ENCODE data around the gene PLEKHM1. TPM values are rescaled to one million over a fixed set of nuclear protein-coding genes. Genes with fewer than 3 reads are reported as not detected.
A peak's percentile ranks its signal among the peaks of the same experiment; 100 is the strongest.

Gene PLEKHM1
- total and polyA plus RNA-seq, 9 donors, result 13.0 to 38.4 (median 33.5) TPM

DNA sequence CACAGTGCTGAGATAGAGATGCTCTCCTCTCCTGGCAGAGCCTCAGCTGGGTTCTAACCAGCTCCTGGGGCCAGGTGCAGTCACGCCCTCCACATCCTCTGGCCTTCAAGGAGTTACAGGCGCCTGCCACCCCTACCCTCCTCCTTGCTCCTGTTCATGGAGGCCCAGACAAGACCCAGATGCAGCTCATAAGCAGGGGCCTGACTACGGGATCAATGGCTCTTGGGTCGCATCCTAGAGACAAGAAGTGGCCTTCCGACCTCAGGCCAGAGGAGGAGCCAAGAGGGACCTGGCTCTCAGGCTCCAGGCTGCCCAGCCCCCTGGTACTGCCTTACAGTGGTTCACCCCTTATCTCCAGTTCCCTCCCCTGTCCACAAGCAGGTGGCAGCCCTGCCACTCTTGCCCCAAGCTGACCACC lies 80.9 kb downstream of the PLEKHM1 start:
- H3K4me3 ChIP-seq, result peak overlapping the region; percentile 3
- H3K36me3 ChIP-seq, result no peaks in the 10 kb centered on the region
- H3K27ac ChIP-seq, result no peak overlapping the region
- intact Hi-C loops (cut with DNase I), result no loop called here
- no peak for DNase-seq
- 84 to 93% (median 85%) methylated on average over 5 of the region's 5 CpGs for WGBS, 3 donors
- H3K9me3 ChIP-seq, result no peaks in the 10 kb centered on the region
- TF ChIP-seq, protein P1, sequence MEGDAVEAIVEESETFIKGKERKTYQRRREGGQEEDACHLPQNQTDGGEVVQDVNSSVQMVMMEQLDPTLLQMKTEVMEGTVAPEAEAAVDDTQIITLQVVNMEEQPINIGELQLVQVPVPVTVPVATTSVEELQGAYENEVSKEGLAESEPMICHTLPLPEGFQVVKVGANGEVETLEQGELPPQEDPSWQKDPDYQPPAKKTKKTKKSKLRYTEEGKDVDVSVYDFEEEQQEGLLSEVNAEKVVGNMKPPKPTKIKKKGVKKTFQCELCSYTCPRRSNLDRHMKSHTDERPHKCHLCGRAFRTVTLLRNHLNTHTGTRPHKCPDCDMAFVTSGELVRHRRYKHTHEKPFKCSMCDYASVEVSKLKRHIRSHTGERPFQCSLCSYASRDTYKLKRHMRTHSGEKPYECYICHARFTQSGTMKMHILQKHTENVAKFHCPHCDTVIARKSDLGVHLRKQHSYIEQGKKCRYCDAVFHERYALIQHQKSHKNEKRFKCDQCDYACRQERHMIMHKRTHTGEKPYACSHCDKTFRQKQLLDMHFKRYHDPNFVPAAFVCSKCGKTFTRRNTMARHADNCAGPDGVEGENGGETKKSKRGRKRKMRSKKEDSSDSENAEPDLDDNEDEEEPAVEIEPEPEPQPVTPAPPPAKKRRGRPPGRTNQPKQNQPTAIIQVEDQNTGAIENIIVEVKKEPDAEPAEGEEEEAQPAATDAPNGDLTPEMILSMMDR (IDR thresholded peaks at IDR 0.05), result no peak
- no peak for TF ChIP-seq POLR2A (IDR thresholded peaks at IDR 0.05)
- TF ChIP-seq EP300 (IDR thresholded peaks at IDR 0.05), result no peak
- peaks cover 4% of the 10 kb centered on the region for H3K4me1 ChIP-seq (ENCODE audit: insufficient read depth)
- no peaks in the 10 kb centered on the region for H3K27me3 ChIP-seq

DNA sequence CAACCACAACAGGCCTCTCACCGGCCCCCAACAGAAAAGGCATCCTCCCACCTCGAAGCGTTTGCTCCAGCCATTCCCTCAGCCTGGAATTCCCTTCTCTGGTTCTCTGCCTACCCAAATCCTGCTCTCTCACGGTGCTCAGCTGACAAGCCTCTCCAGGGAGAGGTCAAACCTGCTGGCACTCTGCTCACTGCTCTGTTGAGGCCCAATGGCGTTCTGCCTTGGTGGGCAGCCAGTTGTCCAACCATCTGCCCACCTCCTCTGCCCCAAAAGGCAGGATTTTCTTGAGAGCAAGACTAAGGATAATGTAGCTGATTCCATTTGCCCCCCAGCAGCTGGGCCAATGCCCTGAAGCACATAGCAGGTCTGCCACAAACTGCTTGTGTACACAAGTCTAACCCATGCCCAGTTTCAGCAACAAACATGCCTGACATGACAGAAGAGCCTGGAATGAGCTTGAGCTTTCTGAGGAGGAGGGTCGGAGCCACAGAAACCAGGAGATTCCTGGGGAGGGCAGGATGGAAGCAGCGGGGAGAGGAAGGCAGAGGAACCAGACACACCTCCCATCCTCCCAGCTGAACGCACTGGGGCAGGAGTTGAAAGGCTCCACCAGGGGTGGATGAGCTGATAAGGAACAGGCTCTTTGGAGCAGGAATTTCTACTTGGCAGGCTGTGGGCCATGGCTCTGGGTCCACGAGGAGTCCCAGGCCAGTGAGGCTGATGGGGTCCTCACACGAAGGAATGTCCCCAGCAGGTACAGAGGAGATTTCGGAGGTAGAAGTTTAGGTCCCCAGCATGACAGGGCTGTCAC lies 81.7 kb downstream of the PLEKHM1 start:
- H3K36me3 ChIP-seq, result no peaks in the 10 kb centered on the region
- no peak overlapping the region for H3K4me3 ChIP-seq
- TF ChIP-seq, protein P1 (IDR thresholded peaks at IDR 0.05), result no peak
- TF ChIP-seq EP300 (IDR thresholded peaks at IDR 0.05) (no peak), POLR2A (IDR thresholded peaks at IDR 0.05) (no peak)
- WGBS, 3 donors, result 62 to 67% (median 65%) methylated on average over 11 of the region's 11 CpGs
- no peak for DNase-seq
- intact Hi-C loops (cut with DNase I), result no loop called here
- peaks cover 4% of the 10 kb centered on the region for H3K4me1 ChIP-seq (ENCODE audit: insufficient read depth)
- H3K27me3 ChIP-seq, result no peaks in the 10 kb centered on the region
- no peaks in the 10 kb centered on the region for H3K9me3 ChIP-seq
- H3K27ac ChIP-seq, result no peak overlapping the region

DNA sequence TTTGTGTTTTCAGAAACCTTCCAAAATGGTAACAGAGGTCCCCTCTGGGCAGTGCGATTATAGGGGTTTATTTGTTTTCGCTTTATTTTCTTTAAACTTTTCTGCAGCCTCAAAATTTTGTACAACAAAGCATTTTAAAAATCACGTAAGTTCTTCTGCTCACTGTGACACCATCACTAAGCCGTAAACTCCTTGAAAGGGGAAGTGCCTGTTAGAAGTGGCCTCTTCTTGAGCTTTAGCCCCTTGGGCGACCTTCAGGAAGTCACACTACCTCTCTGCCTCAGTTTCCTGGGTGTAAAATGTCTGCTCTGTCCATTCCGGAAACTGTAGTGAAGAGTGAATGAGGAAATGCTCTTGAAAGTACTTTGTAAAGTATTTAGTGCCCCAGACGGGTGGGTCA lies 84.4 kb downstream of the PLEKHM1 start:
- Histone ChIP-seq H3K36me3 (no peaks in the 10 kb centered on the region), H3K9me3 (no peaks in the 10 kb centered on the region), H3K4me1 (ENCODE audit: insufficient read depth) (peaks cover 4% of the 10 kb centered on the region), H3K27me3 (no peaks in the 10 kb centered on the region), H3K4me3 (no peak overlapping the region), H3K27ac (no peak overlapping the region)
- WGBS, 3 donors, result 63 to 74% (median 69%) methylated on average over 7 of the region's 7 CpGs
- intact Hi-C loops (cut with DNase I), result no loop called here
- TF ChIP-seq, protein P1 (IDR thresholded peaks at IDR 0.05), result no peak
- no peak for TF ChIP-seq EP300 (IDR thresholded peaks at IDR 0.05)
- no peak for TF ChIP-seq POLR2A (IDR thresholded peaks at IDR 0.05)
- DNase-seq, result no peak

DNA sequence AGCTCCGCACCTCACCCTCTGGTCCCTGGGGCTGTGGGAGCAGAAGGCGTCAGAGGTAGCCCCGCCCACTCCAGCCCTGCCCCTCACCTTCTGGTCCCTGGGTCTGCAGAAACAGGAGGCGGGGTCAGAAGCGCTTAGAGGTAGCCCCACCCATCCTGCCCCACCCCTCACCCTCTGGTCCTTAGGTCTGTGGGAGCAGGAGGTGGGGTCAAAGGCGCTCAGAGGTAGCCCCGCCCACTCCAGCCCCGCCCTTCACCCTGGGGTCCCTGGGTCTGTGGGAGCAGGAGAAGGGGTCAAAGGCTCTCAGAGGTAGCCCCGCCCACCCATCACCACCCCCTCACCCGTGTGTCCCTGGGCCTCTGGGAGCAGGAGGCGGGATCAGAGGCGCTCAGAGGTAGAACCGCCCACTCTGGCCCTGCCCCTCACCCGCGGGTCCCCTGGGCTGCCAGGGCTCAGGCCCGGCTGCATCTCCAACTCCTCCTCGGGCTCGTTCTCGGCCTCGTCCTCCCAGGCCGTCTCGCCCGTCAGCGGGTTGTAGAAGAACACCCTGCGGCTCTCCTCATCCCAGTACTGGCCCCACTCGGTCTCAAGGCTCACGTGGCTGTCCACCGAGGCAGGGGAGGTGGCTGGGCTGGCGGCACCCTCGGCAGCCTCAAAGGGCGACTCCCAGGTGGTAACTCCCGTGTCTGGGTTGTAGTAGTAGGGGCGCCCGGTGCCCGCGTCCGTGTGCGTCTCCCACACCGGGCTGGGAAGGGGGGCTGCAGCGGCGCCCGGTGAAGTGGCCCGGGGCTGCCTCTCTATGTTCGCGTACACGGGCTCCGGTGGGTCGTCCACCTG lies 85.1 kb downstream of the PLEKHM1 start:
- Histone ChIP-seq H3K27me3 (no peaks in the 10 kb centered on the region), H3K27ac (no peak overlapping the region), H3K9me3 (no peaks in the 10 kb centered on the region), H3K4me1 (ENCODE audit: insufficient read depth) (peaks cover 4% of the 10 kb centered on the region), H3K36me3 (no peaks in the 10 kb centered on the region), H3K4me3 (no peak overlapping the region)
- peak in 1 of 5 donors; percentile 54 for DNase-seq
- TF ChIP-seq EP300 (IDR thresholded peaks at IDR 0.05) (no peak), POLR2A (IDR thresholded peaks at IDR 0.05) (no peak)
- TF ChIP-seq, protein P1 (IDR thresholded peaks at IDR 0.05), result no peak
- intact Hi-C loops (cut with DNase I), result no loop called here
- 12 to 17% (median 13%) methylated on average over 45 to 48 of the region's 48 CpGs for WGBS, 3 donors
